NCI-H1930 (cell line): ENCODE data around the gene ZNF181.
"Not testable (repeated sequence)": the region's sequence is repeated elsewhere in the genome, so short reads cannot be mapped to it uniquely, and the experiment has no call there.

Experiments
- DNase-seq, 2 experiments: peaks; one replicate each; lab custom pipeline; 2025; lab: John Stamatoyannopoulos, UW

ZNF181 gene

GRCh38 chr19:34733746-34734536, at the start of gene ZNF181:
ZNF181 (plus strand) TSS chr19:34734243; CDS start chr19:34735038, 795 bp downstream.
- DNase-seq = peak; percentile 87 to 88

DNA sequence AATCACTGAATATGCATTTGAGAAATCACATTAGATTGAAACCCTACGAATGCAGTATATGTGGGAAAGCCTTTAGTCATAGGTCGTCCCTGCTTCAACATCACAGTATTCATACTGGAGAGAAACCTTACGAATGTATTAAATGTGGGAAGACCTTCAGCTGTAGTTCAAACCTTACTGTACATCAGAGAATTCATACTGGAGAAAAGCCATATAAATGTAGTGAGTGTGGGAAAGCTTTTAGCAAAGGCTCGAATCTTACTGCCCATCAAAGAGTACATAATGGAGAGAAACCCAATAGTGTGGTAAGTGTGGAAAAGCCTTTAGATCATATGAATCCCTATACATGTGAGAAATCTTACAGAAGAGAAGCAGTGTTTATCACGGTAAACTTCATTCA, 48.8 kb upstream of the ZNF181 start:
- not testable (repeated sequence) for DNase-seq

- DNase-seq = no peak
Measured at GRCh38 chr19:34686455-34686854, 47.6 kb upstream of the ZNF181 start.

DNA sequence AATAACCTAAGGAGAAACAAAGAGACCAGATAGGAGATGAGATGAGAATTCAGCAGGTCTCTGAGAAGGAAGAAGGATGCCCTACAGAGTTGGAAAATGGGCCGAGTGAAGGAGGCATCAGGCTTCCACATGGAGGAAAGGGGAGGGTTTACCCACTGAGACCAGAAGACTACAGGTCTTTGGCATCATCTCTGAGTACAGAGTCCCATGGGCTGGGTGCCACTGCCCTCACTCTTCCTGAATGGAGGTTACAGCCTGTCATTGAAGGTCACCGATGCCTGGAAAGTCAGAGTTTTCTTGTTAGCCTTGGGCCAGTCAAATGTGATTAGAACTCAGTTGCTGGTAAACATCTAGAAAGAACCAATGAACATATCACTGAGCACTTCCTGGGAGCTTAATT, 46.7 kb upstream of the ZNF181 start:
- no peak for DNase-seq

GRCh38 chr19:34688592-34688991, 45.5 kb upstream of the ZNF181 start:
- no peak for DNase-seq

- DNase-seq = no peak
Measured at GRCh38 chr19:34690372-34690771, 43.7 kb upstream of the ZNF181 start.

GRCh38 chr19:34692549-34692948, 41.5 kb upstream of the ZNF181 start:
- no peak for DNase-seq

DNA sequence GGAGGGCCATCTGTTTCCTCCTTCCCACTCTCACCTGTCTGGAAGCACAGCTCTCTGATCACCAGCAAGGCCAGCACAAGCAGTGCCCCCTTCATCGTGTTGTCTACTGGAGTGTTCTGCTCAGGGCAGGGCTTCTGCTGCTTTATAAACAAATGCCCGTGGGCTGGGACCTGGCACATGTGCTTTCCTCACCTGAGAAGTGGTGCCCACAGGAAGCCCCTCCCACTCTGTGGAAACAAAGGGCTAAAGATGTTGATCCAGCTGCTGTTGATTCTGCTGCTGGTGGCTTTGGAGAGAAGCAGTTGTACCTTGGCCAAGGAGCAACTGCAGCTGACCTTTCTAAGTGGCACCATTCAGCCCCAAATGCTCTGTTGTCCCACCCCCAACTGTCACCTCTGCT, 26.4 kb upstream of the ZNF181 start:
- no peak for DNase-seq

DNA sequence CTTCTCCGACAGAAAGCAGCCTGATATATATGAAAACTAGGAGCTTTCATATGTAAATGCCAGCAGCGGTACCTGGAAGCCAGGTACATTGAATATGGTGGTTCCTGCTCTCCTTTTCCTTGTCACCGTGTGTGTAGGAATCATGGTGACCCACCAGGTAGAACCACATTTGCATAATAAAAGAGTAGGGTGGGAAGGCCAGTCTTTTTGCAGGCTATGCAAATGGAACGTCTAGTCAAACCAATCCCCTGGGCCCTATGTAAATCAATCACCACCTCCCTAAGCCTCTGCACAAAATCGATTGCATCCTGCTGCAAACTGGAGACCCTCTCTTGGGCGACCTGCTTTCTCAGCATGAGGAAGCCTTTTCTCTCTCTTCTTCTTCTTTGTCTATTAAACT, 22.2 kb upstream of the ZNF181 start:
- DNase-seq = no peak

- DNase-seq = peak; percentile 44 to 68
Measured at GRCh38 chr19:34712395-34713261, 21.4 kb upstream of the ZNF181 start.

DNA sequence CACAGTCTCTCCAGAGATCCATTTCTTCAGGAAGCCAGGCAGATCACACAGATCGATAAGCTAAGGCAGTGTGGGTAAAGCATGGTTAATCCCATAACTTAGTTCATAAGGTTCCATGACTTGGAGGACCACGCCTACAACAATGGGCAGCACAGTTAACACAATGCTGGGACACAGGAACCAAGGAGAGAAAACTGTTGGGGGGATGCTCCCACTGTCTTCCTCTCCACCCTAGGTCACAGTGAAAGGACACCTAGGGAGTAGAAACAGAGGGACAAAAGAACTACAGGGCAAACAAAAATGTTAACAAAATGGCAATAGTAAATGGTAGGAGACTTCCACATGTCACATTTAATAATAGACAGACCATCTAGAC, 20.8 kb upstream of the ZNF181 start:
- no peak for DNase-seq

- no peak for DNase-seq
Measured at GRCh38 chr19:34715357-34715756, 18.7 kb upstream of the ZNF181 start.

DNA sequence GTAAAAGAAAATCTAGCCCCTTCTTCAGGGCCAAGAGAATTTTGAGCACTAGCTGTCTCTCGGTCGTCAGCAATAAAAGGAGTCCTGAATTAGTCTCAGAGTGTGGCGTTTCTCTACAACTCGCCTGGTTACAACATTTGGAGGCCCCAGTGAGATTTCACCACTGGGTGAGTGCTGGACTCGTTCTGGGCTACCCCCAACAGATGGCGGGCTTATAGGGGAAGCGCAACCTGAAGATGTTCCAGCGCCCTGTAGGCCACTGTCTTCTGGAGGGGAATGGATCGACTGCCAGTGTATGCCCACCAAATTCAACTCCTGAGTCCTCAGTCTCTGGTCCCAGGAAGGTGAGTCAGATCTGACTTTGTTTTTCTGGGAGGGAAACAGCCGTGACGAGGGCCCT, 11.7 kb upstream of the ZNF181 start:
- no peak for DNase-seq

GRCh38 chr19:34725400-34725799, 8.6 kb upstream of the ZNF181 start:
- DNase-seq = no peak

- no peak for DNase-seq
Measured at GRCh38 chr19:34731019-34731829, 2.8 kb upstream of the ZNF181 start.

GRCh38 chr19:34731964-34732363, 2.1 kb upstream of the ZNF181 start:
- DNase-seq = no peak

DNA sequence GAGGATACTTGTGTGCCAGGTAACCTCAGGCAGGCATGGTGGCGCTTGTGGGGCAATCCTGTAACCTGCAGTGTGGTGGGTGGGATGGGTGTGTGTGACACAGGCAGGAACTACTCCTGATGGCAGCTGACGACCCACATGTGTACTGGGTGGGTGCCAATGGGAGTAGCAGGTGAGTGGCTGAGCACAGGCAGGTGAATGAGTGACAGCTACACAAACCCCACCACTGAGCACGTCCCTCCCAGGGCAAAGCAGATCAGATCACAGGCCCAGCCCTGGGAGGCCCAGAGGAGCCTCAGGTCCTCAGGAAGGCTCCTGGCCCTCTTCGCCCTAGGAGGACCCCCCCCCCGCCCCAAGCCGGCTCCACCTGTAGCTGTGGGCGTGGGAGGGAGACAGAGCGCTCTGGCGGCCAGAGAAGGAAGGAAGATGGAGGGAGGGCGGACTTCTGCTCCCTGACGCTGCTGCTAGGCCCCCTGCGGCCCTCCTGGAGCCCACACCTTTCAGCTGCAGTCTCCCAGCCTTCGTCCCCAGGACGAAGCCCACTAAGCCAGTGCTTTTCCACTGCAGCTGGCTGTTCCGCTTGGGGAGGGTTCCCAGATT, 1.3 kb upstream of the ZNF181 start:
- DNase-seq = peak in 1 of 2 experiments; percentile 5

DNA sequence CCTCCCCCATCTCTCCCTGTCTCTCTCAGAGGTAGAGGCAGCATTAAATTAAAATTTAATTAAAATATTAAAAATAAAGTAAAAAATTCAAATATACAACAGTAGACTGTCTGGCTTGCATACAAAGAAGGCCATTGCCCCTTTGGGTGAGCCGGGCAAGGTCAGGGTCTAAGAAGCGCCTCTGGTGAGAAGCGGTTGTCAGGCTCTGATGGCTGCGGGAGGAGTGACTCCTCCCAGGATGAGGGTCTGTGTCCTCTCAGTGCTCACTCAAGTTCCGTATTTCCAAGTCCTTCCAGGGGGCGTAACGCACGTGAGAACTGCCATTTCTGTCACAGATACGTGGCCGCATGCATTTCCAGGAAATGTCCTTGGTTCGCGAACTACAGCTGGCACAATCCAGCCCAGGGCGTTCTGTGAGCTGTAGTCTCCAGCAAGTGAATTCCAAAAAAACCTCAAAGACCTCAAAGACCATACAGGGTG, 737 bp upstream of the ZNF181 start:
- DNase-seq = peak in 1 of 2 experiments; percentile 56

DNA sequence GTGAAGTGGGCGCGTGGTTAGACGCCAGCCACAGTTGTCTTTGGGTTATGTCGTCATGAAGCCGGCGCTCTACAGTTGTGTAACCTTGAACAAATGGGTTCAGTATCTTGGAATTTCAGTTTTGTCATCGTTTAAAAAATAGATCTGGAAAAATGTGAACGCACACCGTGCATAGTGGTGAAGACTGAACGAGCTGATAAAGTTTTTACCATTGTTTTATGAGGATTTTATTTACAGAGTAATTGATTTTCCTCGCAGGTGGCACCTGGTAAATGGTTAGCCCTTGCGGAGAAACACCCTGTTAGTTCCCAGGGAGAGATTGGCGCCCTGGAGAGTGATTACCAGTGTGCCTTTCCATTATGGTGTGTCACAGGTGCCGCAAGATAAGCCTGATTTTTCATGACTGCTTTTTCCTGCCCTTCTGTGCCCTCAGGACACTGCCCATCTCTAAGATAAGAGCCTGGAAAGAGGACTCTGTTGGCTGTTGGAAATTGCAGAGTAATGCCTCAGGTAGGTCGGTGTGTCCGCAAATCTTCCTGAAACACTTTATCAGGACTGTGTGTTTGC, 577 bp downstream of the ZNF181 start:
- no peak for DNase-seq

DNA sequence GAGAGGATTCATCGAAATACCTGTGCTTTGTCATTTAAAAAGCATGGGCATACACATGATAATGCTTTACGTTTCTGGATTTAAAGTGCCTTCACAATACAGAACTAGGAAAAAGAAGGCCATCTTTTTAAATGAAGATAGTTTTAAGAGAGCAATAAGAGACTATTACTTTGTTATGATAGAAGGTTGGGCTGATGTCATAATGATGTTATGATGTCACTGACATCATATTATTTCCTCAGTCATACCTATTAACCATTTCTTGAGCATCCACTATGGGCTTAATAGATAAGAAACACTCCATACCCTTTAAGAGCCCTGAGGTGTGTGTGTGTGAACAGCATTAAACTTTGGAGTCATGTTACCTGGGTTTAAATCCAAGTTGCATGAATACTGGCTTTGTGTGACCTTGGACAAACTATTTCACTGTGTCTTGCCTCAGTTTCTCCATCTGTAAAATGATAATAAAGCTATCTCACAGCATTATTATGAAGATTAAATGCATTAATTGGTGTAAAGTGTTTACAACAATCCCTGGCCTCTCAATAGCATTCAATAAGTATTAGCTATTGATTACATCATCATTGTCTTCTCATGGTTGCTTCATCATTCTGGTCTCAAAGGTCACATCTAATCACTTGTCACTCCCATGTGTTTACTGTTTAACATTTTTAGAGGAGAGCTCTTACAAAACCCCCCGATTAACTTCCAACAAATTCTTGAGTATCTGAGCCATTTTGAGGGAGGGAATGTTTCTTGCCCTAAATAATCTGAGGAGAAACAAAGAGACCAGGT, 11.1 kb downstream of the ZNF181 start:
- no peak for DNase-seq

DNA sequence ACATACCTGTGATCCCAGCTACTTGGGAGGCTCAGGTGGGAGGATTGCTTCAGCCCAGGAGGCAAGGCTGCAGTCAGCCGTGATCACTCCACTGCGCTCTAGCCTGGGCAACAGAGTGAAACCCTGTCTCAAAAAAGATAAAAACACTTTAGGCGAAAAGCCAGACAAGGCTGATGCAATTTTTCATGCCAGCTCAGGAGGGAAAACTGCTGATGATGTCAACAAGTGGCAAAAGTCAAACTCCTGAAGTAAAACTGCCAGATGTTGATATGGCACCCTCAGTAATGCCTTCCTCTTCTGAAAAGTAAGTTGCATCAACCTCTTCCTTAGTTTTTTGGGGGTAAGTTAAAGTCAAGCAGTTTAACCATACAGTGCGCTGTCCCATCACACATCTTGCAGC, 23.4 kb downstream of the ZNF181 start:
- DNase-seq = no peak
